Measurements from ENCODE around the gene PCLO. TPM values are rescaled to one million over a fixed set of nuclear protein-coding genes. Genes with fewer than 3 reads are reported as not detected.

Gene PCLO
- total and polyA plus RNA-seq, 3 experiments from 2014 or later: not detected

DNA sequence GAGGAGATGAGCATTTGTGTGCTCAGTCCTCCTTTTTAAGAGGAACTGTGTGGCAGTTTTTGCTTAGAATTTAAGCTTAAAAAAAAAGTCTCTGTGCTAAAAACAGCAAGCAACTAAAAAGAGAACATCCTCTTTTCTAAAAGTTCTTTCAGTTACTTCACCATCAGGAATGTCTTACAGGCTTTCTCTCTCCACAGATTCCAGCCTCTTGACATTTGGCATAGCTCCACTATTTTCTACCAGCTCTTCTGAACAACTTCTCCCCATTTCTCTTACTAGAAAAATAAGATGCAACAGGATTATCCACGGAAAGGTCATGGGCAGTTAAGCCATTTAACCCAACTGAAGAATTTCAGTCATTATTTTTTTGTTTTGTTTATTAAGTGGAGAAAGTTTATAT, 13.2 kb downstream of the PCLO start:
- H3K4me3 Mint-ChIP-seq: no peak overlapping the region
- ChIA-PET CTCF (no interaction called here), POLR2A (no interaction called here)
- Histone ChIP-seq H3K4me1 (ENCODE audit: insufficient read depth, low read length) (no peaks in the 10 kb centered on the region), H3K36me3 (ENCODE audit: insufficient read depth, low read length) (no peaks in the 10 kb centered on the region), H3K27ac (ENCODE audit: low read depth, low read length) (no peak overlapping the region), H3K9me3 (ENCODE audit: low read length) (no peaks in the 10 kb centered on the region), H3K4me3 (ENCODE audit: low read length) (no peak overlapping the region), H3K27me3 (ENCODE audit: insufficient read depth, low read length, poor library complexity, severe bottlenecking) (no peaks in the 10 kb centered on the region)
- H3K27ac Mint-ChIP-seq: no peak overlapping the region
- no peaks in the 10 kb centered on the region for H3K27me3 Mint-ChIP-seq
- H3K36me3 Mint-ChIP-seq: no peaks in the 10 kb centered on the region
- H3K9me3 Mint-ChIP-seq: peaks cover 4 to 31% (median 17%) of the 10 kb centered on the region in 5 donors
- H3K4me1 Mint-ChIP-seq: no peaks in the 10 kb centered on the region
- no peak for DNase-seq

DNA sequence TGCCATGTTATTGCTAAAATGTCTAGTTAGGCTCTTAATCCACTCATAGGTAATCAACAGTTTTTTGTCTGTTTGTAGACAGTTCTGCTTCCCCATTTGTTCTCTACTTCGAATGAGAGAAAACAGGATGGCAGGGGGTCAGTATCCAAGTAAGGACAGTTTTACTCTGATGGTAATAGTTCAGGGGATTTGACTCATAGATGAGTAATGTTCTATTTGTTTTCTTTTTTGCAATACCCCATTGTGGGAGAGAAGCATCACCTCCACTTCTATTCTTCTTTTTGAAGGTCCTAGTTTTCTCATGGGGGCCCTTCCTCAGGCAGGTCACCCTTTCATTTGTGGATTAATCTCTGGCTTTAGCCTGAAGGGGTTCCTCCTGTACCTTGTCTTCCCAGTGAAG, 13.9 kb downstream of the PCLO start:
- Mint-ChIP-seq H3K27ac (no peak overlapping the region), H3K4me1 (no peaks in the 10 kb centered on the region), H3K27me3 (no peaks in the 10 kb centered on the region), H3K9me3 (peaks cover 4 to 30% (median 17%) of the 10 kb centered on the region in 5 donors), H3K36me3 (no peaks in the 10 kb centered on the region), H3K4me3 (no peak overlapping the region)
- POLR2A ChIA-PET: no interaction called here
- CTCF ChIA-PET: no interaction called here
- H3K4me3 ChIP-seq (ENCODE audit: low read length): no peak overlapping the region
- no peak for DNase-seq
- H3K9me3 ChIP-seq (ENCODE audit: low read length): no peaks in the 10 kb centered on the region
- H3K27me3 ChIP-seq (ENCODE audit: insufficient read depth, low read length, poor library complexity, severe bottlenecking): no peaks in the 10 kb centered on the region
- no peaks in the 10 kb centered on the region for H3K36me3 ChIP-seq (ENCODE audit: insufficient read depth, low read length)
- H3K4me1 ChIP-seq (ENCODE audit: insufficient read depth, low read length): no peaks in the 10 kb centered on the region
- H3K27ac ChIP-seq (ENCODE audit: low read depth, low read length): no peak overlapping the region

DNA sequence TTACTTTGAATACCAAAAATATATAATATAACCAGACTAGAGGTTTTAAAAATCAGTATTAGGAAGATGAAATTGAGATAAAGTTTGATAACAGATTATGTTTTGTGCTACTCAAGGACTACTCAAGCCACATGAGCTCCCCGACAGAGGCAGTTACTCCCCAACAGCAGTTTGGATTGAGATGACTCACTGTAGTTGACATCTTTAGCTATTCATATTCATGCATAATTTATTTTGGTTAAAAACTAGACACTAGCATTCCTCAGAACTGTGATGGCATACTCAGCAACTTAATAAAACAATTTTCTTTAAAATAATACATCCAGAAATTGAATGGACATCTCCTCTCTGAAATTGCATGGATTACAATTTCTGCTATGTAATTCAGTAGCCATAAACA, 19.6 kb downstream of the PCLO start:
- CTCF ChIA-PET: no interaction called here
- Mint-ChIP-seq H3K27ac (no peak overlapping the region), H3K4me1 (no peaks in the 10 kb centered on the region), H3K9me3 (peaks cover 0 to 14% (median 9%) of the 10 kb centered on the region in 5 donors), H3K36me3 (no peaks in the 10 kb centered on the region), H3K4me3 (no peak overlapping the region), H3K27me3 (no peaks in the 10 kb centered on the region)
- Histone ChIP-seq H3K4me1 (ENCODE audit: insufficient read depth, low read length) (no peaks in the 10 kb centered on the region), H3K27me3 (ENCODE audit: insufficient read depth, low read length, poor library complexity, severe bottlenecking) (no peaks in the 10 kb centered on the region), H3K4me3 (ENCODE audit: low read length) (no peak overlapping the region), H3K27ac (ENCODE audit: low read depth, low read length) (no peak overlapping the region), H3K36me3 (ENCODE audit: insufficient read depth, low read length) (no peaks in the 10 kb centered on the region), H3K9me3 (ENCODE audit: low read length) (no peaks in the 10 kb centered on the region)
- POLR2A ChIA-PET: no interaction called here
- no peak for DNase-seq

GRCh38 chr7:83142365-83142764, 20.3 kb downstream of the PCLO start:
- Mint-ChIP-seq H3K27ac (no peak overlapping the region), H3K9me3 (peaks cover 0 to 12% (median 8%) of the 10 kb centered on the region in 5 donors), H3K36me3 (no peaks in the 10 kb centered on the region), H3K4me1 (no peaks in the 10 kb centered on the region), H3K27me3 (no peaks in the 10 kb centered on the region), H3K4me3 (no peak overlapping the region)
- CTCF ChIA-PET: no interaction called here
- Histone ChIP-seq H3K4me1 (ENCODE audit: insufficient read depth, low read length) (no peaks in the 10 kb centered on the region), H3K9me3 (ENCODE audit: low read length) (no peaks in the 10 kb centered on the region), H3K27ac (ENCODE audit: low read depth, low read length) (no peak overlapping the region), H3K36me3 (ENCODE audit: insufficient read depth, low read length) (no peaks in the 10 kb centered on the region), H3K27me3 (ENCODE audit: insufficient read depth, low read length, poor library complexity, severe bottlenecking) (no peaks in the 10 kb centered on the region), H3K4me3 (ENCODE audit: low read length) (no peak overlapping the region)
- POLR2A ChIA-PET: no interaction called here
- DNase-seq: no peak

DNA sequence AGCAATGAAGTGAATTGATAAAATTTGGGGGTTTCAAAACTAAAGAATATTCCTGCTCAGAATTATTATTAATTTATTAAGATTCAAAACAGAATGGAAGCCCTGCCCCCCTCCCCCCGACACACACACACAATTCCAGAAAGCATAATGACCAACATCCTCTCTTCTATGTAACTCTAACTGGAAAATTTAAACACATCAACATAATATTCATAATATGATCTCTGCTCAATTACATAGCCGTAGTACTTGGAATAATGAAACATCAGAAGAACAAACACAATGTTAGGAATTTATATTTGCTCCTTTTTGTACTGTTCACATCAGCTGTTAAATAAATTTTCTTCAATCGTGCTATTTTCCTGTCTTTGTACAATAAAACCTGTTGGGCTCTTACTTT, 20.8 kb downstream of the PCLO start:
- H3K36me3 Mint-ChIP-seq: no peaks in the 10 kb centered on the region
- Histone ChIP-seq H3K9me3 (ENCODE audit: low read length) (no peaks in the 10 kb centered on the region), H3K27me3 (ENCODE audit: insufficient read depth, low read length, poor library complexity, severe bottlenecking) (no peaks in the 10 kb centered on the region), H3K36me3 (ENCODE audit: insufficient read depth, low read length) (no peaks in the 10 kb centered on the region), H3K4me3 (ENCODE audit: low read length) (no peak overlapping the region), H3K27ac (ENCODE audit: low read depth, low read length) (no peak overlapping the region), H3K4me1 (ENCODE audit: insufficient read depth, low read length) (no peaks in the 10 kb centered on the region)
- no peaks in the 10 kb centered on the region for H3K27me3 Mint-ChIP-seq
- H3K9me3 Mint-ChIP-seq: peaks cover 0 to 12% (median 8%) of the 10 kb centered on the region in 5 donors
- H3K4me1 Mint-ChIP-seq: no peaks in the 10 kb centered on the region
- ChIA-PET POLR2A (no interaction called here), CTCF (no interaction called here)
- no peak overlapping the region for H3K27ac Mint-ChIP-seq
- no peak overlapping the region for H3K4me3 Mint-ChIP-seq
- DNase-seq: no peak

DNA sequence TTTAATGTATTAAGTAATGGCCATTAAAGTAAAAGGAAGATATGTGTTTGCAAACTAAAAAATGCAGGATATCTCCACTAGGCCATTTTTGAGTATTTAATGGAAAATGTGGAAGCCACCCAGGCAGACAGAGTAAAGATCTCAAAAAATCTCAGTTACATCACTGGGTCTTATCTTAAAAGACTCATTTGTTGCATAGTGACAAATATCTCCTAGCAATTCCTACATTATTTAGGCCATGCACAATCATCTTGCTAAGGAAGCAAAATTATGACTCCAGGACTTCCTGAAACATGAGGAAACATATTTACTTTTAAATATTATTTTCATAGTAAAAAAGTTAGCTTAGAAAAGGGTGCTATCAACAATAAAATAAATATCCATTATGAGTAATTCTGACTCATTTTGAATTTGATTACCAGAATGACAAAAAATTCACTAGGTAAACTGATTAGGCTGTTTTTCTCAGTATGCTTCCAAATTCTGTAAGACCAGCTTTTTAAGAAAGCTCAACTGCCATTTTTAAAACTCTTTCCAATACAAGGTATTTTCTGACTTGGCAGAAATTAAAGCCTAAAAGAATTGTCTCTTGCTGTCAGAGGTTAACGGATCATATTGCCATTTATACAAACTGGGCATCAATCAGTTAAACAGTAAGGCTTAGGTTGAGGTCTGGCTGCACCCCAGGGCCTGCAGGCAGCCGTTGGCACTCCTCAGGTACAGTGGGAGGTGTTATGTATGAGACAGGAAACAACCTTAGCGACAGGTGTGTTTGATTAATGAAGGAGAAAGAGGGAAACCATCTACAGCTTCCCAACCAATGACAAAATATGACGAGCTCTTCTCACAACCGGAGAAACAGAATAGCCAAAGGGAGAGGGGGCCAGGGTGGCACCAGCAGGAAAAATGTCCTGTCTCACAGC, 31.8 kb downstream of the PCLO start:
- Mint-ChIP-seq H3K27ac (no peak overlapping the region), H3K4me3 (no peak overlapping the region), H3K9me3 (peaks cover 0 to 12% (median 9%) of the 10 kb centered on the region in 5 donors), H3K4me1 (no peaks in the 10 kb centered on the region), H3K27me3 (no peaks in the 10 kb centered on the region), H3K36me3 (no peaks in the 10 kb centered on the region)
- no peaks in the 10 kb centered on the region for H3K36me3 ChIP-seq (ENCODE audit: insufficient read depth, low read length)
- no peaks in the 10 kb centered on the region for H3K9me3 ChIP-seq (ENCODE audit: low read length)
- DNase-seq: no peak
- ChIA-PET POLR2A (no interaction called here), CTCF (no interaction called here)
- no peak overlapping the region for H3K4me3 ChIP-seq (ENCODE audit: low read length)
- H3K27ac ChIP-seq (ENCODE audit: low read depth, low read length): no peak overlapping the region
- H3K27me3 ChIP-seq (ENCODE audit: insufficient read depth, low read length, poor library complexity, severe bottlenecking): no peaks in the 10 kb centered on the region
- no peaks in the 10 kb centered on the region for H3K4me1 ChIP-seq (ENCODE audit: insufficient read depth, low read length)

DNA sequence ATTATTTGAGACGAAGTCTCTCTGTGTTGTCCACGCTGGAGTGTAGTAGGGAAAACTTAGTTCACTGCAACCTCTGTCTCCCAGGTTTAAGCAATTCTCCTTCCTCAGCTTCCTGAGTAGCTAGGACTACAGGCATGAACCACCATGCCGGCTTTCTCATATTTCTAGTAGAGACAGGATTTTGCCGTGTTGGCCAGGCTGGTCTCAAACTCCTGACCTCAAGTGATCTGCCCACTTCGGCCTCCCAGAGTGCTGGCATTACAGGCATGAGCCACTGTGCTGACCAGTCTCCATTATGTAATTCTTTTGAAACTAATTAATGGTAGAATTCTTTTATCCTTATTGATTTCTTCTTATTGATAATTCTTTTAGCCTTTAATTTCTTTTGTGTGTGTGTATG, 32.5 kb downstream of the PCLO start:
- no peak for DNase-seq
- CTCF ChIA-PET: no interaction called here
- Mint-ChIP-seq H3K4me3 (no peak overlapping the region), H3K9me3 (peaks cover 0 to 14% (median 8%) of the 10 kb centered on the region in 5 donors), H3K27me3 (no peaks in the 10 kb centered on the region), H3K4me1 (no peaks in the 10 kb centered on the region), H3K27ac (no peak overlapping the region), H3K36me3 (no peaks in the 10 kb centered on the region)
- Histone ChIP-seq H3K4me3 (ENCODE audit: low read length) (no peak overlapping the region), H3K4me1 (ENCODE audit: insufficient read depth, low read length) (no peaks in the 10 kb centered on the region), H3K27ac (ENCODE audit: low read depth, low read length) (no peak overlapping the region), H3K27me3 (ENCODE audit: insufficient read depth, low read length, poor library complexity, severe bottlenecking) (no peaks in the 10 kb centered on the region), H3K36me3 (ENCODE audit: insufficient read depth, low read length) (no peaks in the 10 kb centered on the region), H3K9me3 (ENCODE audit: low read length) (no peaks in the 10 kb centered on the region)
- POLR2A ChIA-PET: no interaction called here

DNA sequence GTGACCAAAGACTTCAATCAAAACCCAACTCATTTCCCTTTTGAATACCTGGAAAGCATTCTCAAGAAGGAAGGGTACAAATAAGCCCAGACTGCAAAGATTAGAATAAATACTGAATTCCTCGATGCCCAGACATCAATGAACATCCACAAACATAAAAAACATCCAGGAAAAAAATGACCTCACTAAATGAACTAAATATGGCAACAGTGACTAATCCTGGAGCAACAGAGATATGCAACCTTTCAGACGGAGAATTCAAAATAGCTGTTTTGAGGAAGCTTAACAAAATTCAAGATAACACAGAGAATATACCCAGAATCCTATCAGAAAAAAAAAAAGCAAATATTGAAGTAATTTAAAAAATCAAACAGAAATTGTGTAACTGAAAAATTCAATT, 43.2 kb downstream of the PCLO start:
- CTCF ChIA-PET: no interaction called here
- Mint-ChIP-seq H3K36me3 (no peaks in the 10 kb centered on the region), H3K4me1 (no peaks in the 10 kb centered on the region), H3K27me3 (no peaks in the 10 kb centered on the region), H3K9me3 (peaks cover 13 to 20% (median 19%) of the 10 kb centered on the region in 5 donors), H3K4me3 (no peak overlapping the region), H3K27ac (no peak overlapping the region)
- no peak overlapping the region for H3K4me3 ChIP-seq (ENCODE audit: low read length)
- H3K9me3 ChIP-seq (ENCODE audit: low read length): no peaks in the 10 kb centered on the region
- no peaks in the 10 kb centered on the region for H3K4me1 ChIP-seq (ENCODE audit: insufficient read depth, low read length)
- no peaks in the 10 kb centered on the region for H3K36me3 ChIP-seq (ENCODE audit: insufficient read depth, low read length)
- DNase-seq: no peak
- POLR2A ChIA-PET: no interaction called here
- no peaks in the 10 kb centered on the region for H3K27me3 ChIP-seq (ENCODE audit: insufficient read depth, low read length, poor library complexity, severe bottlenecking)
- no peak overlapping the region for H3K27ac ChIP-seq (ENCODE audit: low read depth, low read length)
